Astrocyte (in vitro differentiated cells and primary cell): Measurements from ENCODE around the gene ARL5A. TPM values are rescaled to one million over a fixed set of nuclear protein-coding genes. Genes with fewer than 3 reads are reported as not detected.
"Not testable (repeated sequence)": the region's sequence is repeated elsewhere in the genome, so short reads cannot be mapped to it uniquely, and the experiment has no call there.

Experiments used
- DNase-seq: peaks from one replicate; pipeline ENCODE4 v3.0.0-alpha.2; 2010; ENCODE audit warnings: low read depth
- FAIRE-seq: peaks from 2 replicates; lab custom pipeline; 2011; peaks lifted over from hg19 to GRCh38; lab: Jason Lieb, UNC
- H2AFZ ChIP-seq: 2 replicates; pipeline ENCODE4 v1.6.0; 2012; ENCODE audit warnings: low read depth, low read length, inconsistent platforms
- H3K27ac ChIP-seq: 2 replicates; pipeline ENCODE4 v1.5.1; 2011; ENCODE audit warnings: low read depth, low read length, inconsistent platforms
- H3K27me3 ChIP-seq: 2 replicates; pipeline ENCODE4 v1.6.0; 2011; ENCODE audit warnings: low read length, inconsistent platforms; ENCODE audit not compliant: insufficient read depth
- H3K36me3 ChIP-seq: 2 replicates; pipeline ENCODE4 v1.5.1; 2011; ENCODE audit warnings: low read length, inconsistent platforms; ENCODE audit not compliant: insufficient read depth
- H3K4me1 ChIP-seq: 2 replicates; pipeline ENCODE4 v1.5.1; 2011; ENCODE audit warnings: low read length, inconsistent platforms; ENCODE audit not compliant: insufficient read depth
- H3K4me2 ChIP-seq: 2 replicates; pipeline ENCODE4 v1.6.0; 2012; ENCODE audit warnings: low read length, inconsistent platforms
- H3K4me3 ChIP-seq: 2 replicates; pipeline ENCODE4 v1.5.1; 2011; ENCODE audit warnings: low read depth, mild to moderate bottlenecking, low read length, inconsistent platforms; ENCODE audit not compliant: insufficient read depth
- H3K79me2 ChIP-seq: 2 replicates; pipeline ENCODE4 v1.6.0; 2012; ENCODE audit warnings: mild to moderate bottlenecking, low read length, inconsistent platforms; ENCODE audit not compliant: insufficient read depth
- H3K9ac ChIP-seq: 2 replicates; pipeline ENCODE4 v1.6.0; 2012; ENCODE audit warnings: mild to moderate bottlenecking, low read length, inconsistent platforms
- H3K9me3 ChIP-seq: 2 replicates; pipeline ENCODE4 v1.5.1; 2012; ENCODE audit warnings: low read depth, mild to moderate bottlenecking, low read length, inconsistent platforms; ENCODE audit not compliant: insufficient read depth
- H4K20me1 ChIP-seq: 2 replicates; pipeline ENCODE4 v1.6.0; 2012; ENCODE audit warnings: low read length, inconsistent platforms; ENCODE audit not compliant: insufficient read depth
- H3K27ac Mint-ChIP-seq: one replicate; pipeline ENCODE4 v1.8.0; 2021; ENCODE audit warnings: mild to moderate bottlenecking, mixed read lengths; ENCODE audit not compliant: unreplicated experiment
- H3K27me3 Mint-ChIP-seq: one replicate; pipeline ENCODE4 v1.8.0; 2021; ENCODE audit warnings: low read depth, mixed read lengths; ENCODE audit not compliant: unreplicated experiment
- H3K36me3 Mint-ChIP-seq: one replicate; pipeline ENCODE4 v1.8.0; 2021; ENCODE audit warnings: low read depth, mixed read lengths; ENCODE audit not compliant: unreplicated experiment
- H3K4me1 Mint-ChIP-seq: one replicate; pipeline ENCODE4 v1.8.0; 2021; ENCODE audit warnings: low read depth, mixed read lengths; ENCODE audit not compliant: unreplicated experiment
- H3K4me3 Mint-ChIP-seq: one replicate; pipeline ENCODE4 v1.8.0; 2021; ENCODE audit warnings: mild to moderate bottlenecking, moderate library complexity, mixed read lengths; ENCODE audit not compliant: unreplicated experiment
- H3K9me3 Mint-ChIP-seq: one replicate; pipeline ENCODE4 v1.8.0; 2021; ENCODE audit warnings: mild to moderate bottlenecking, mixed read lengths; ENCODE audit not compliant: unreplicated experiment
- CTCF ChIP-seq: IDR thresholded peaks from 2 replicates; pipeline ENCODE4 v1.5.1; 2011; ENCODE audit warnings: low read depth, mild to moderate bottlenecking, inconsistent platforms, low read length, moderate library complexity; ENCODE audit not compliant: insufficient read depth
- EZH2 ChIP-seq: IDR thresholded peaks from 2 replicates; pipeline ENCODE4 v1.6.1; 2012; ENCODE audit warnings: mild to moderate bottlenecking, low read length, inconsistent platforms; ENCODE audit not compliant: insufficient read depth
- total RNA-seq: library from RNA; stranded (reverse); gene quantifications from 2 replicates; pipeline ENCODE4 v1.2.1, GENCODE V29; 2021

Gene ARL5A
- total RNA-seq, 1 donor from 2014 or later = 69.7 TPM

DNA sequence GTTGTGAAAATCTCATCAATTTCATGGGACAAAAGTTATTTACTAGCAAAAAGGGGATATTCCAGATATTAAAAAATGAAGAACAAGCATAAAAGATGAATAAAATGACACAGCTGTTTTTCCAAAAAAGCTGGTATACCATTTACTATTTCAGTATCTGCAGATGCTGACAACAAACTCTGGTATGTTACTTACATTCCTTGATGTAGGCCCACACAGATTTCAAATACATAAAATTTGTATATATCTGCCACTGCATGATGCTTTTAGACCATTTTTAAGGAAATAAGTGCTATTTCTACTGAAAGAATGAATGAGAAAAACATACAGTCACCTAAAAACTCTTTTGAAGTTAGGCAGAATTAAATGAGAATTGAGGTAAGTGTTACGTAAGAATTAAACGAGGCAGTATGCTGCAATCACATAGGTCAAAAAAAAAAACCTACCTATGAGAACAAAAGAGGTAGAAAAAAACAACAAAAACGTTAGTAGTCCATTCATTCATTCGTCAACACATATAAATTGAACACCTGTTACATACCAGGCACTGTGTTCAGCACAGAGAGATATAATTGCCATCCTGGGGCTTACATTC, 32.5 kb downstream of the ARL5A start:
- Histone ChIP-seq H3K27me3 (no peaks in the 10 kb centered on the region), H3K36me3 (peaks cover 13% of the 10 kb centered on the region), H3K9me3 (no peaks in the 10 kb centered on the region), H3K79me2 (no peaks in the 10 kb centered on the region), H3K4me3 (no peak overlapping the region), H4K20me1 (no peaks in the 10 kb centered on the region), H3K4me1 (no peaks in the 10 kb centered on the region), H2AFZ (no peak overlapping the region), H3K9ac (no peak overlapping the region), H3K27ac (no peak overlapping the region), H3K4me2 (no peak overlapping the region)
- Mint-ChIP-seq H3K36me3 (peaks cover 11% of the 10 kb centered on the region), H3K27me3 (no peaks in the 10 kb centered on the region), H3K4me3 (no peak overlapping the region), H3K27ac (no peak overlapping the region), H3K4me1 (peaks cover 22% of the 10 kb centered on the region), H3K9me3 (no peaks in the 10 kb centered on the region)
- TF ChIP-seq EZH2 (no peak), CTCF (no peak)
- FAIRE-seq = no peak
- DNase-seq = no peak

- not testable (repeated sequence) for H3K27ac Mint-ChIP-seq, H3K4me1 ChIP-seq, H3K9me3 ChIP-seq, FAIRE-seq, H3K9me3 Mint-ChIP-seq, H3K79me2 ChIP-seq, H3K4me3 ChIP-seq, H3K27me3 Mint-ChIP-seq, H4K20me1 ChIP-seq, H3K36me3 ChIP-seq, H3K27ac ChIP-seq, H2AFZ ChIP-seq, H3K4me2 ChIP-seq, DNase-seq, H3K4me3 Mint-ChIP-seq, H3K9ac ChIP-seq, H3K27me3 ChIP-seq
- Mint-ChIP-seq H3K4me1 (peaks cover 22% of the 10 kb centered on the region), H3K36me3 (peaks cover 13% of the 10 kb centered on the region)
Observed at GRCh38 chr2:151794422-151794821, 33.8 kb downstream of the ARL5A start.

- no peak overlapping the region for H3K27ac Mint-ChIP-seq
- Histone ChIP-seq H3K79me2 (no peaks in the 10 kb centered on the region), H4K20me1 (no peaks in the 10 kb centered on the region), H3K4me3 (no peak overlapping the region), H3K4me2 (no peak overlapping the region), H3K9me3 (no peaks in the 10 kb centered on the region), H3K36me3 (peaks cover 3% of the 10 kb centered on the region), H3K4me1 (no peaks in the 10 kb centered on the region), H3K27me3 (no peaks in the 10 kb centered on the region), H2AFZ (no peak overlapping the region), H3K9ac (no peak overlapping the region), H3K27ac (no peak overlapping the region)
- peaks cover 13% of the 10 kb centered on the region for H3K36me3 Mint-ChIP-seq
- DNase-seq (no peak), FAIRE-seq (no peak)
- no peaks in the 10 kb centered on the region for H3K9me3 Mint-ChIP-seq
- H3K27me3 Mint-ChIP-seq = no peaks in the 10 kb centered on the region
- no peak overlapping the region for H3K4me3 Mint-ChIP-seq
- H3K4me1 Mint-ChIP-seq = peaks cover 22% of the 10 kb centered on the region
- TF ChIP-seq CTCF = no peak
- no peak for TF ChIP-seq EZH2
Observed at GRCh38 chr2:151793123-151793522, 35.1 kb downstream of the ARL5A start.
